Prostate gland (tissue), 2 donors: ENCODE data around the gene NINJ1.

Experiments used
- CTCF ChIP-seq, 4 experiments: fragments of 200-600 bp in 2 of 4; fragments of 450-650 bp in 2 of 4; sonication (generic) in 2 of 4; IDR thresholded peaks; 1 replicate in 3 of 4; 2 replicates in 1 of 4; pipeline ENCODE4 v1.5.1; 2016 to 2019; ENCODE audit warnings: antibody characterized with exemption in 4 of 4, mild to moderate bottlenecking in 2 of 4, moderate library complexity in 2 of 4
- POLR2A ChIP-seq: fragments of 450-650 bp; IDR thresholded peaks from one replicate; pipeline ENCODE4 v1.6.1; 2016; ENCODE audit warnings: antibody characterized with exemption, mild to moderate bottlenecking

GRCh38 chr9:93111371-93112115, 22.5 kb downstream of the NINJ1 start:
- no peak for TF ChIP-seq CTCF (IDR thresholded peaks at IDR 0.05)
- no peak for TF ChIP-seq POLR2A
